GM18858 (cell line): Measurements from ENCODE around the gene TNIP3.
"Not testable (repeated sequence)": the region's sequence is repeated elsewhere in the genome, so short reads cannot be mapped to it uniquely, and the experiment has no call there.

ENCODE experiments used
- ATAC-seq: cut with Tn5 transposase; IDR thresholded peaks from one replicate; pipeline ENCODE4 v1.9.1; 2021; ENCODE audit not compliant: unreplicated experiment

TNIP3 gene

GRCh38 chr4:121177246-121178137, 13.4 kb upstream of the TNIP3 start:
- ATAC-seq, result no peak

DNA sequence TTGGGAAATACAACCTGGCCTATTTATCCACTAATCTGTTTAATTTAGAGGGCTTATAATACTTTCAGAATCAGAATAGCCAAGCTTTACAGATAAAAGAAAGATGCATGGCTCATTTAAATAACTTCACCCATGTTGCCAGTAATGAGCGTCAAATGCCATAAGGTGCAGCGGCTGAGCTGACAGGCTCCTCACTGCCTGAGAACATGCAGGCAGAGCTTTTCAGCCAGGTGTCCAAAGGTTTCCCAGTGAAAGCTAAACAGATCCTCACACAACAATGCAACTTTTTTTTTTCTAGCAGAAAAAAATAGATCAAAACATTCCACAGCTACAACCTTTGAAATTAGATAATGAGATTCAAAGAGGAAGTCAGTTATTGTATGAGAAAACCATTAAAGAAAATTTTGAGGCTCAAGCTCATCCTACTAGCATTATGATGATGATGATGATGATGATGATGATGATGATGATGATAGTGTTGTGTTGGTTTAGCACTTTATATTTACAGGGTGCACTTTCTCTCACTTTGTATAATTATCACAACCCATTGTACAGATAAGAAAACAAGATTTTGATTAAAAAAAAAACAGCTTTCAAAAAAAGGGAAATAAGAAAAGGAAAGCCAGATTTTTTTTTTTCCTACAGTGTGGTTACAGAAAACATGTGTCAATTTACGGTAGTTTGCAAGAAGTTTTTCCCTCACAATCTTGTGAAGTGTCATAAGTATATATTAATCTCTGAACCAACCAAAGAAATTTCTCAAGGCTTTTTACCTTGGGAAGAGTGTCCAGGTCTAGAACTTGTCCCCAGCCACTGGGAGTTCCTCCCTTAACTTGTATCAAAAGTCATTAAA, 12.2 kb upstream of the TNIP3 start:
- ATAC-seq, result no peak

- ATAC-seq, result not testable (repeated sequence)
These were observed 7.4 kb upstream of the TNIP3 start for GRCh38 chr4:121171477-121171876.

GRCh38 chr4:121168446-121169281, 4.5 kb upstream of the TNIP3 start:
- peak; percentile 88 for ATAC-seq

- ATAC-seq, result no peak
These were observed 2.9 kb upstream of the TNIP3 start for GRCh38 chr4:121166976-121167375.

GRCh38 chr4:121165206-121165605, 1.1 kb upstream of the TNIP3 start:
- ATAC-seq, result no peak

- ATAC-seq, result no peak
These were observed 7.0 kb downstream of the TNIP3 start for GRCh38 chr4:121156822-121157769.

- ATAC-seq, result no peak
These were observed 8.2 kb downstream of the TNIP3 start for GRCh38 chr4:121155893-121156292.

- ATAC-seq, result peak; percentile 71
These were observed 10.0 kb downstream of the TNIP3 start for GRCh38 chr4:121154103-121154515.

GRCh38 chr4:121151942-121152341, 12.2 kb downstream of the TNIP3 start:
- ATAC-seq, result no peak

- no peak for ATAC-seq
These were observed 13.6 kb downstream of the TNIP3 start for GRCh38 chr4:121150486-121150885.

DNA sequence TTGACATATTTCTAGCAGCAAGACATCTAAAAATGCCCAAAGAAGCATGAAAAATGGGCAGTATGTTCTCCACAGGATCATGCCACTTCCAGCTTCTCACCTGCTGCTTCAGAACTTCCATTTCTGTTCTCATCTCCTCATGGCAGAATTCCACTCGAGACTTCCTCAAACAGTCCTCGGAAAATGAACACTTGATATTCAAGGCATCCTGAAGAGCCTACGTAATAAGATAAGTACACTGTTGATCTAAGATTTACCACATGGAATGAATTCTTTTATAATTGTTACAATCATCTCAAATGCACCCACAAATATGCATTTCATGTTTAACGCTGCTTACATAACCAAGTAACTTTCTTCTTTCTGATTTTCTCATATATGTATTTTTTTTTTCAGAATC, 14.1 kb downstream of the TNIP3 start:
- ATAC-seq, result no peak

GRCh38 chr4:121148621-121149020, 15.5 kb downstream of the TNIP3 start:
- no peak for ATAC-seq

GRCh38 chr4:121148000-121148399, 16.1 kb downstream of the TNIP3 start:
- ATAC-seq, result no peak

DNA sequence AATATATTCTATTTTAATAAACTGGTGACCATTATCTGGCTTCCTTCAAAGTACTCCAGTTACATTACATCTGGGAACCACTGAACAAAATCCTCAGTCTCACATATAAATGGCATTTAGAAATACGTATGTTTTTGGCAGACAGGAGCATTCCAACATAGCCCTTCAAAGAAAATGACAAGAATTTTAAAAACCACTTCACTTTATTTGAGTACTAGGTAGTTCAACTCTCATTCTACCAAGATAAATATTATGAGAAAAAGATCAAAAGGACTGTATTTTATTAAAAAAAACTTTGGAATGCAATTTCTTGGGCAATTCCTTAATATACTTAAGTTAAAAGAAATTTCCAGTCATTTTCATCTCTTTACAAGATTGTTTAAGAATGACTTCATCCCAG, 17.6 kb downstream of the TNIP3 start:
- no peak for ATAC-seq

DNA sequence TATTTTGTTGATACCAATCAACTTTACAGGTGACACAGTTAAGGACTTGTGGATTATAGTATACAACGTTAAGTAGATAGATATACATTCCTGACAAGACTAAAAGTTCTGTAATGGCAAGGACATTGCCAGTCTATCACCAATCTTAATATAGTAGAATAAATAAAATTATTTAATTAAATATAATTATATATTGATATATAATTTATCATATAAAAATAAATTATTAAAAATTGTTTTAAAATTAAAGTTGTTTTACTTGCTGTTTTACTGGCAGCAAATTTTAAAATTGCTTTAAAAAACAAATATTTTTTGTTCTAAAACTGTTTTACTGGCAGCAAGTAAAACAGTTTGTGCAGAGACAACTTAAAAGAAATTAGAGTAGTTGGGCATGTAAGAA, 18.7 kb downstream of the TNIP3 start:
- ATAC-seq, result no peak

DNA sequence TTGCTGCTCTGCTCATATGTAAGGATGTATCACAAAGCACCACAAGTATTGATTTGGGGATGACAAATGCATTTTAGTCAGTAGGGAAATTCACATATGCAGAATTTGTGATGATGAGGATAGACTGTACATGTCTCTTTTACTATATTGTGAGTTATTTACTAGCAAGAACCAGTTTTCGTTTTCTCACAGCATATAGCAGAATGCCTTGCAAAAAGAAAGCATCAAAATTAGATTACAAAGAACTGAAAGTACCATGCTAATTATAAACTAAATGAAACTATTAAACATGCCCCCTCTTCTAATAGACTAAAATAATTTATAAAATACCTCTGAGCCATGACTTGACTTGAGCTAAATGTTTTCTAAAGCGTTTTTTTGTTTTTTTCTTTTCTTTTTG, 20.1 kb downstream of the TNIP3 start:
- ATAC-seq, result no peak

GRCh38 chr4:121143131-121143530, 21.0 kb downstream of the TNIP3 start:
- no peak for ATAC-seq

GRCh38 chr4:121140716-121141460, 23.2 kb downstream of the TNIP3 start:
- no peak for ATAC-seq
